ENCODE measurements around the gene ADCY9. TPM values are rescaled to one million over a fixed set of nuclear protein-coding genes. Genes with fewer than 3 reads are reported as not detected.
A peak's percentile ranks its signal among the peaks of the same experiment; 100 is the strongest.
"Not testable (repeated sequence)": the region's sequence is repeated elsewhere in the genome, so short reads cannot be mapped to it uniquely, and the experiment has no call there.

The ADCY9 gene
- total RNA-seq, 1 donor from 2014 or later: 34.6 TPM

DNA sequence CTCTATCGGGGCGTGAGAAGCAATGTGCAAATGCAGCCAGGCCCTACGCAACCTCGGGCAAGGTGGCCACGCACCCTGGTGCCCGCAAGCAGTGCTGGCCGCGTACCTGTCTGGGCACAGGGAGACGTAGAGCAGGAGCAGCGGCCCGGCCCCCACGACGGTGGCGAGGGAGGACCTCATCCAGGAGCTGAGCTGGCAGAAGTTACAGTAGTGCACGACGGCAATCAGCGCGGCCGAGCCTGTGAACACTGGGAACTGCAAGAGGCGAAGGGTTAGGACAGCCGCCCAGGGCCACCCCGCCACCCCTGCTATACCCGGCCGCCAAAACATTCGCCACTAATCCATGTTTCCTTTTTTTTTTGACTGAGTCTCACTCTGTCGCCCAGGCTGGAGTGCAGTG, 138.9 kb downstream of the ADCY9 start:
- DNase-seq (ENCODE audit: low spot score): no peak

DNA sequence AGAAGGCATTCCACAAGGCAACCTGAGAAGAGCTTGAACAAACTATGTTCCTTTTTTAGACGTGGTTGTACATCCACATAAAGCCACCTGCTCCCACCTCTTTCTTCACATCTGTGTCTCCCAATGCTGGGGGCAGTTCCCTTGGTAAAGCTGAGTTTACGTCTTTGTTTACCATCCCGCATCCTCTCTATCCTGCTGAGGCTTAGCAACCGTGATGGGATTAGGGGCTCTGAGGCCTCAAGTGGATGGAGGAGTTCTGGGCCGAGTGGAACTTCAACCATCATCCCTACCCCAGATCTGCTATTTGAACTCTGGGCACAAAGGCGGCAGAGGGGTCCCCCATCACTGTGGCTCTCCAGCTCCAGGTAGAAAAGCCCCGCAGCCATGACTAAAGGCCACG, 141.5 kb downstream of the ADCY9 start:
- no peak for DNase-seq (ENCODE audit: low spot score)

DNA sequence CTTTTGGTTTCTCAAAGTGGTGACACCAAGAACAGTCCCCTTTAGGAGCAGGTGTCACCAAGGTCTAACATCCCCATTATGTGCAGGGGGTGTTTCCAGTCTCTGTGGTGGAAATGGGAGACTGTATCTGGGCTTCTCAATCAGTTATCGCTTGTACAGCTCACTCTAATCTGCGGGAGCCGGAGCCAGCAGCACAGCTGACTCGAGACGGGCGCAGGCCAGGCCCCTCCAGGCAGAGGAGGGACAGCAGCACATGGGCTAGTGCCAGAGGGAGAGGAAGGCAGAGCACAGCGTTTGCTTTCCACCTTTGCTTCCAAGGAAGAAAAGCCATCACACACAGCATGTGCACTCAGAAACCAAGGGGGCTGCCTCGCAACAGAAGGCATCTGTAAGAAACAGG, 144.5 kb downstream of the ADCY9 start:
- DNase-seq (ENCODE audit: low spot score): no peak

DNA sequence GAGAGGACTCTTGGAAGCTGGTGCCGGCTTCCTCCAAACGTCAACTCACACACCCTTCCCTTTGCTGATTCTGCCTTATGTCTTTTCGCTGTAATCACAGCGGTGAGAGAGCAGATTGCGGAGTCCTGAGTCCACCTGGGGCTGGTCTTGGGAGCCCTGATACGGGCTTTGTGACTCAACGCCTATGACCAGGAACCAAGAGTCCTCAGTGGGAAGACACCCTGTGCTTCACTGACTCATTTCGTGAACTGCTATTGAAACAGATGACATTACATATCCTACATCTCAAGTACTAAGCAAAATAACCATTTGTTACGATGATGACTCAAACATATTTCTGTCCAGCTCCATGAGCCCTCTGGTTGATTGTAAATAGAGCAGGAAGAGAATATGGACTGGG, 145.0 kb downstream of the ADCY9 start:
- no peak for DNase-seq (ENCODE audit: low spot score)

DNA sequence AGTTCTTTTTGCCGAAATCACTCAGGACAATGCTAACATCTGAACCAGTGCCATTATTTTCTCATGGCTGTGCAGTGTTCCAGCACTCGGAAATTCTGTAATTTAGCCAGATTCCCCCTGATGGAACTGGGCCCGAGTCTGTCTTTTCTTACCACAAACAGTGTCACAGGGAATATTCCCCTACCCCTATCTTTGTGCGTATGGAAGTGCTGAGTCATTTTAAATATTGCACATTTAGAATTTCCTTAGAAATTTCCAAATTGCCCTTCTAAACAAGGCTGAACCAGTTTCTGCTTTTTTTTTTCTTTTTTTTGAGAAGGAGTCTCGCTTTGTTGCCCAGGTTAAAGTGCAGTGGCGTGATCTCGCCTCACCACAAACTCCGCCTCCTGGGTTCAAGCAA, 147.7 kb downstream of the ADCY9 start:
- DNase-seq (ENCODE audit: low spot score): no peak

DNA sequence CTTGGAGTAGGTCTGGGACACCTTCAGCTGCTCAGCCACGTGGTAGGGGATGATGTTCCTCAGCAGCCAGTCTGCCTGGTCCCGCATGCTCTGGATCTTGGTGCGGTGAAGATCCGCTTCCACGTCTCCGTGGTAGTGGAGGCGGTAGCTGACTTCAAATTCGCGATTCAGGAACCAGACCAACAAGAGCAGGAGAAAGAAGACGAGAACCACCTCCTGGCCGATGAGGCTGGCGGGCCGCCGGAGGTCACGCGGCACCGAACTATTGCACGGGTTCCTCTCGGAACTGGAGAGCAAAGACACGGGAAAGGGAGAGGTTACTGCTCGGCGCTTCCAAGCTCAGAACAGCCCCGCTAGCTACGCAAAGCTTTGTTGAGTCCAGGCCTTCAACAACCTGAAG, 149.6 kb downstream of the ADCY9 start:
- DNase-seq (ENCODE audit: low spot score): no peak

DNA sequence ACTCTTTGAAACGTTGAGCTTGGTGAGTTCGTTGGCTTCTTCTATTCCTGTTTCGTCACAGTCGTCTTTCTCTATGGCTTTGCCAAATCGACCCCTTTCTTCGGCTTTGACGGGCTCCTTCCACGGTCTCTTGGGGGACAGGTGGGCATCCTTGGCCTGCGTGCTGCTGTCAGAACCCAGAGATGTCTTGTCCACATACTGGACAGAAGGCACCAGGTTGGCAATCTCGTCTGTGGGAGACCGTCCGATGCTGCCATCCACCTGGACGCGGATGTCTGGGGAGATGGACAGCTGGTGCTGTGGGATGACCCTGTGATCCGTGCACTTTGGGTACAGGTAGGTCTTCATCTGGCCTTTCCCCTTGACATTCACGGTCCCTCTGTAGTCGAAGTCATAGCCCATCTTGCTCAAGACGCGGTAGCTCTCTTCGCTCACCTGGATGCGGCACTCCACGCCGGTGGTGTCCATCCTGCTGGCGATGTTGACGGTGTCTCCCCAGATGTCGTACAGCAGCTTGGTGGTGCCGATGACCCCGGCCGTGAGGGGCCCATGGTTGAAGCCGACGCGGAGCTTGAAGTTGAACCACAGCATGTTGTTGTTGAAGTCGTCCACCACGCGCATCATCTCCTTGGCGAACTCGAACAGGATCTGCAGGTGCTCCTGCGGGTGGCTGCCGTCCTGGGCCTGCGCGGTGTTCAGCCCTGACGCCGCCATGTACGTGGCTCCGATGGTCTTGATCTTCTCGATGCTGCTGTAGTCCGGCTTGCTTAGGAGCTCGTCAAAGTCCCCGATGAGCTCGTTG, 150.3 kb downstream of the ADCY9 start:
- DNase-seq (ENCODE audit: low spot score): no peak

DNA sequence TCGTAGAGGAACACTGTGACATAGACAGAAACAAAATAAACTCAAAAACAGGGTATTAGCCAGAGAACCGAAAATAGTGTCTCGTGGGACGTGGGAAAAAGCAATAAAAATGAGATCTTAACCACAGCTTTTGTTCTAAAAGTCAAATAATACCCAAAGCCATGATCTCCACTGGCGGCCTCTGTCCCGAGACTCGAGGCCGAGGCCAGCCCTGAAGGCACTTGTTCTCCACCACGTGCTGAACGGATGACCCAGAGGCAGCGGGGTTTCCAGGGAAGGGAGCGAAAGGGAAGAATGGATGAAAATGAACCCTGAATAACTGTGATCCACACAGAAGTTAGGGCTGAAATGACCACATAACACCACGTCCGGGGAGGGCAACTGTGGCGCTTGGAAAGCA, 150.9 kb downstream of the ADCY9 start:
- no peak for DNase-seq (ENCODE audit: low spot score)

DNA sequence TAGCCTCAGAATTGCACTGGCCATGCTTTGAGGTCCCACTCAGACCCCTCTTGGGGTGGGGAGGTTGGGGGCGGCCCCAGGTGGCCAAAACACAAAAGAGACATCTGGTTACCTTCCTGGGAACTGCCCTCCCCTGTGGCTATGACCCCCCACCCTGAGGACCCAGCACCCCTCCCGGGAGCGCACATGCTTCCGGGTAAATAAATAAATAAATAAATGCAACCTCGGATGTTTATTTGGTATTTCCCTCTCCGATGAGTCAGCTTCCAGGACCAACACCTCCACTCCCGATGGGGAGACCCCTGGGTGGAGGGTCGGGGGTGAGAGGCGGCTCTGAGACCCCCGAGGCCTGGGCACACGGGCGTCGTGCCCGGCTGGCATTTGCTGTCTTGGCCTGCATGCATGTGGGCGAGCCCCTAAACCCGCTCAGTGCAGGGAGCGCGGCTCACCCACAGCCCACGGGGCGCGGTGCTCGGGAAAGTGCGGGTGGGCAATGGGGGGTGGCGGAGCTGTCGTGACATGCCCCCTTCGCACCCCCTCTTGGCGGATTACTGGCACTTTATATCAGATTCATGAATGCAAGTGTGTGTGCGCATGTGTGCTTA, 151.5 kb downstream of the ADCY9 start:
- DNase-seq (ENCODE audit: low spot score): no peak

DNA sequence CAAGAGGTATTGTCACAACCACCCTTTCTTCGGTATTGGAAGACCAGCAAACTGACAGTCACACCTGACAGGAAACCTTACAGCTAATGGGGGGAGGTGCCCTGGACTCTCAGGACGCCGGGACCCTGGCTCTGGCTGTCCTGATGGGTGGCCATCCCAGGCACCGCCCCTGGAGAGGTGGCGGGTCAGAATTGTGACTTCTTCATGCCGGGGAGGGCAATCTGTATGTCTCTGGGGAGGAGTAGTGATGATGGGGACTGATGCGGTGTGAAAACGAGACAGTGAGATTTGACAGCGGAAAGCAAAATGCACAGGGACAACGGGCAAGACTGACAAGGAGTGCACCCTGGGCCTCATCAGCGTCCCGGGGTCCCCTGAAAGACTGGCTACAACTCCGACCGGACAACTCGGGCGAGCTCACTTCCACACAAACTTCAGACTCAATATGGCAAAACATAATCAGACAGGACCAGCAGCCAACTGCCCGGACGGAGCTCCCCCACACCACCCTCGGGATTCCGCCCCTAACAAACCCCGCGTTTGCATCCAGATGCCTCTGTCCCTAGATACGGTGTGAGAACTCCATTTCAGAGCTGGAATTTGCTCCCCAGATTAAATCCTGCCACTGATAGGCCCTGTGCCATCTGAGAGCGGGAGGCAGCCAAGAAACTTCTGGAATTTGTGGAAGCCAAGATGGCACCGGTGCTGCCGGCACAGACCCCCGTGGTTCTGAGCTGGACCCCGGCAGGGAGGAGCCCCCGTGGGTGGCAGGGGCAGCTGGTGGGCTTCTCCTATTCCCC, 152.2 kb downstream of the ADCY9 start:
- DNase-seq (ENCODE audit: low spot score): no peak

DNA sequence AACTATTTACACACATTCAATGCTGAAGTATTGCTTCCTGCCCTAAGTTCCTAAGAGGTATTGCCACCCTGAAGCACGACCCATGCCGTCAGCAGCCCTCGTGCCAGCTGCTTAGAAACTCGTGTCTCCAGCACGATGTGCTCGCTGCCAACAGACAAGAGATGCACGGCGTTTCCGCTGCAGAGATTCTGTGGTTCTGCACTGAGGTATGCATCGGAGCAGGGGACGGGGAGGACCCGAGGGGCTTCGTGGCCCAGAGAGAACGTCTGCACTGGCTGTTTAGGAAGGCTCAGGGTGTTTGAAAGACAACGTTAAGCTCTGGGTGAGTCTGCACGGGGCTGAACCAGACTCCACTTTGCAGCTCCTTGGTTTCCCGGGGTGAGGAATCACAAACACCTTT, 153.0 kb downstream of the ADCY9 start:
- no peak for DNase-seq (ENCODE audit: low spot score)

DNA sequence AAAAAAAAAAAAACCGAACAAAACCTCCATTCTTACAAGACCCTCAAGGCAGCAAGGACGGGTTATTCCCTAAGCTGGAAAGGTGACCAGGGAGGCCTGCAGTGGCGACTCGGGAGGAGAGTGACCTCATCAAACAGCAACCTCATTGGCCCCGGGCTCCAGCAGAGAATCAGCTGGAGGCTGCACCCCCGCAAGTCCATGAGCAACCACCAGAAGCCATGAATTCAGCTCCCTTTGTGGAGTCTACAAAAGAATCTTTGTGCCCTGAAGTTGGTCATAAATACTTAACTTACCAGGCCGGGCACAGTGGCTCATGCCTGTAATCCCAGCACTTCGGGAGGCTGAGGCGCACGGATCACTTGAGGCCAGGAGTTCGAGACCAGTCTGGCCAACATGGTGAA, 154.8 kb downstream of the ADCY9 start:
- no peak for DNase-seq (ENCODE audit: low spot score)

DNA sequence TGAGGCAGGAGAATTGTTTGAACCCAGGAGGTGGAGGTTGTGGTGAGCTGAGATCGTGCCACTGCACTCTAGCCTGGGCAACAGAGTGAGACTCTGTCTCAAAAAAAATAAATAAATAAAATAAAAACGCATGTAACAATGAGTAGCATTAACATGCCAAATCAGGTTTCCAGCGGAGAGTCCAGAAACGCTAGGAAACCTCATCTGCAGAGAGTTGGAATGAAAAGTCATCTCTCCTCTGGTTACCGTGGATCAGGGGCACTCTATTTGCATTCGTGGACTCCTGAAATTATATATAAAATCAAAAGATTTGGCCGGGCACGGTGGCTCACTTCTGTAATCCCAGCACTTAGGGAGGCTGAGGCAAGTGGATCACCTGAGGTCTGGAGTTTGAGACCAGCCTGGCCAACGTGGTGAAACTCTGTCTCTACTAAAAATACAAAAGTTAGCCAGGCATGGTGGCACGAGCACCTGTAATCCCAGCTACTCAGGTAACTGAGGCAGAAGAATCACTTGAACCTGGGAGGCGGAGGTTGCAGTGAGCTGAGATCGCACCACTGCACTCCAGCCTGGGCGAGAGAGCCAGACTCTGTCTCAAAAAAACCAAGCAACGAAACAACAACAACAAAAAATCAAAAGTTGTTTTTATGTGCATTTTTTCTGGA, 156.2 kb downstream of the ADCY9 start:
- not testable (repeated sequence) for DNase-seq (ENCODE audit: low spot score)

DNA sequence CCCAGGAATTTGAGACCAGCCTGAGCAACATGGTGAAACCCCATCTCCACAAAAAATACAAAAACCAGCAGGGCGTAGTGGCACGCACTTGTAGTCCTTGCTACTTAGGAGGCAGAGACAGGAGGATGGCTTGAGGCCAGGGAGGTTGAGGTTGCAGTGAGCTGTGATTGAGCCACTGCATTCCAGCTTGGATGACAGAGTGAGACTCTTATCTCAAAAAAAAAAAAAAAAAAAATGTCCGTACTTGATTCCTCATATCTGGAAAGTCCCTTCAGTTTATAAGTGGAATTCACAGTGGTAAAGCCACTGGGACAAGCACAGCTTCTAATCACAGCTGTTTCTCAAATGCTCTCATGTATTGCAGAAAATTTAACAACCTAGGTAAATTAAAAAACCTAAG, 157.1 kb downstream of the ADCY9 start:
- no peak for DNase-seq (ENCODE audit: low spot score)

DNA sequence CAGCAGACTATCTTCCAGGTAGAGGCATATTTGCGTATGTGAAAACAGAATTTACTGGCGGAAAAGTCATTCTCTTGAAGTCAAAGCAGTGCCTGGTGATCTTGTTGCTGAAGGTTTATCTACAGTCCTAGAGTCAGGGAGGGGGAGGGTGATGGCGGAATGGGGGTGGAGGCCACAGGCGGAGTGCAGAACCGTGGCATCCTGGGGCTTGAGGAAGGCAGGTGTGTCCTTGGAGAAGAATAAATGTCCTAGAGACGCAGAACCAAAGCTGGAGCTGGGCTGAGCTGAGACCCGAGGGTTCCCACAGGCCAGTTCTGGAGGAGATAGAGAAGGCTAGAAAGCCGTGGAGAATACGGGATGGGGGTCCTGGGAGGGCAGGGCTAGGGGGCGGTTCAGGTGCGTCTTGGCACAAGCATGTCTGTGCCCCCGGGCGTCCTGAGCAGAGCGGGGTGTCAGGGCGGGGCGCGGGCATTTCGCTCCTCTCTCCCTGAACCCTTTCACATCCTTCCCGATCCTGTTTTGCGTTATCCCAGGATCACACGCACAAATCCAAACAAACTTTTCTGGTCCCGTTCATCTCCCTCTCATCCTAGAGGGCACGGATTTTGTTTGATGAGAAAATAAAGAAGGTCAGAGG, 158.8 kb downstream of the ADCY9 start:
- no peak for DNase-seq (ENCODE audit: low spot score)

DNA sequence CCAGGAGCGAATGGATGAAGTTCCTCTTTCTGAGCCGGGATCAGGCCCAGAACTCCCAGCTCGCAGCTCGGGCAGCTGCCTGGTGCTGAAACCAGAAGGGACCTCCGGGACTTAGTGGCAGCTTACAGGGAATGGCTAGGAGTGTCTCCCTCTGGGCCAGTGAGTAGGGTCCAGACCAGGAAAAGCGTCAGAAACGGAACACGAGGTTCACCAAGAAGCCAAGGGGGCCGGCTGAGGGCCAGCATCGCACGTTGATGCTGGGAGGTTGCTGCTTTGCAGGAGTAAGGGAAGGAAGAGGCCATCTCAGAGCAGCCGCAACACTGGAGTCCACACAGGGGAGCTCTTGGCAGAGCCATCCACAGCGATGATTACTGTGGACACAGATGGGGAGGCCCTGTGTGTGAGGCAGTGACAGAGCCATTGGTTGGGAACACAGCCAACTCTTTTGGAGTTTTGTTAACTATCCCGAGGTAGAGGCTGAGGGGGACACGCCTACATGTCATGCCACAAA, 161.8 kb downstream of the ADCY9 start:
- no peak for DNase-seq (ENCODE audit: low spot score)

DNA sequence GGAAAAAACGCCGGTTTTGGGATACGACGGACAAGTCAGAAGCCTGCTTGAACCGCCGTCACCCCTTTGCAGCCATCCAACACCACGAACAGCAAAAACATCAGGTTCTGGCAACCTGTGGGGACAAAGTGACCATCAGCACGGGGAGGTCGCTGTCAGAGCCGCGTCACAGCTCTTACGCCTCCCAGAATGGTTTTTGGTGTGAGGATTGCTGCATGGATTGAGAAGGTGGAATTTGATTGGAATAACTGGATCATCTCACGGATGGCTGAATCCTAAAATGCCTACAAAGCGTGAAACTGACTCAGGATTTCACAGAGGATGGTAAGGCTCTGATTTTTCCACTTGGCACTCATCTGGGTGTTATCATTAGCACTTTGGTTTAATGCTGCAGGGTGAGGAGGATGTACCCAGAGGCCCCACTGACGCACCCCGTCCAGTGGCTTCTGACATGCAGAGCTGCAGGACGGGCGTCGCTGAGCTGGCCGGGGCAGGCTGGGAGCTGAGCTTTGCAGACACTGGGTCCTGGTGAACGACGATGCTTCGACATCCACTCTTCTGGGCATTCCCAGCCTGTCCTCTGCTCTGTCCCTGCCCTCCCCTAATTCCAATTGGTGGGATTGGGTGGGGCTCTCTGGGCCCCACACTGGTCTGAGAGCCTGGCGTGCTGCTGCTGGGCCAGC, 162.4 kb downstream of the ADCY9 start:
- DNase-seq (ENCODE audit: low spot score): no peak

DNA sequence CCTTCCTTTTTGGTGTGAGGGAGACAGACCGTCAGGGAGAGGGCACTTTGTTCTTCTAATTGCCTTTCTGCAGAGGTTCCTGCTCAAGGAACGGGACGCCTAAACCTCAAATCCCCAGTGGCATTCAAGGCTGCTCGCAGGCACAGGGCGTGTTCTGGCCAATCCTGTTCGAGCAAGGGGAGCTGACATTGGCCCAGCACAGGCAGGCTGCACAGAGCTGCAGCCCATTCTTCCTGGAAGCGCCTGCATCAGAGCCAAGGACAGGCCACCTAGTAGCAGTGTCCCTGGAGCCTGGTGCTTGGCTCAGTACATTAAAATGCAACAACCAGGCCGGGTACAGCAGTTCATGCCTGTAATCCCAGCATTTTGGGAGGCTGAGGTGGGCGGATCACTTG, 163.5 kb downstream of the ADCY9 start:
- DNase-seq (ENCODE audit: low spot score): peak; percentile 44

DNA sequence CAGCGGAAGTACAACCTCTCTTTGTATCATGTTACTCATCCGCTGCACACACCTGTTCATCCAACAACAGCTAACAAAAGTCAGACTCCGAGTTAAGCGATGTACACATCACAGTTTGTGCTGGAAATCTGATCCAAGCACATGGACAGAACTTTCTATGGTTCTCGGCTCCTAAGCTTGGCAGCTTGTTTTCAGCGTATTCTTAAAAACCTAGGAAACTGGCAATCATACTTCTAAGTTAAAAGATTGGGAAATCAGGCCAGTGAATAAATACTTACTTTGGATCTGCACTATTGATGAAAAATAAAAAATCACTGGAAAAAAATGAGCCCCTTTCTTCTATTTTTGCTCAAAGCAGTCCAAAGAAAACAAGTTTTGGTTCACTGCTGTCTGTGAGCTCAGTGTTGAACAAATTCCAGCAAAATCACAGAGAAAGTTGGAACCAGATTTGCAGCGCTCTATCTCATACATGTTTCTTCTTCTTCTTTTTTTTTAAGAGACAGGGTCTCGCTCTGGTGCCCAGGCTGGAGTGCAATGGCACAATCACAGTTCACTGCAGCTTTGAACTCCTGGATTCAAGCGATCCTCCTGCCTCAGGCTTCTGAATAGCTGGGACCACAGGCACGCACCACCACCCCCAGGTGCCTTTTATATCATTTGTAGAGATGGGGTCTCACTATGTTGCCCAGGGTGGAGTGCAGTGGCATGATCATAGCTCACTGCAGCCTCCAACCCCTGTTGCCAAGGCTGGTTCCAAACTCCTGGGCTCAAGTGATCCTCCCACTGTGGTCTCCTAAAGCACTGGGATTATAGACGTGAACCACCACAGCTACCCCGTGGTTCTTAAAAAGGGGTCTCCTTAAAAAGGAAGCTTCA, 164.1 kb downstream of the ADCY9 start:
- no peak for DNase-seq (ENCODE audit: low spot score)

DNA sequence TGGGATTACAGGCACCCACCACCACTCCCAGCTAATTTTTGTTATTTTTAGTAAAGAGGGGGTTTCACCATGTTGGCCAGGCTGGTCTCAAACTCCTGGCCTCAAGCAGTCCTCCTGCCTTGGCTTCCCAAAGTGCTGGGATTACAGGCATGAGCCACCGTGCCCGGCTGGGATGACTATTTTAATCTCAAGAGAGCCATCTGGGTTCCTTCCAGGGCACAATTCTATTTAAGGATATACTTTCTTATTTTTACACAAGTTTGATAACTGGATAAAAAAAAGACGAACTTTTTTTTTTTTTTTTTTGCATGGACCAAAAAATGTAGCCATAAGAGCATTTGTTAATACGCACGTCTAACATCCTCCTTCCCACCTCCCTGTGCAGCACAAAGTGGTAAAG, 164.9 kb downstream of the ADCY9 start:
- not testable (repeated sequence) for DNase-seq (ENCODE audit: low spot score)

Data from mucosa of gallbladder (tissue), 1 donor.